Mammary epithelial cell (primary cell): ENCODE data around the gene ULK4.

Source experiments
- CTCF ChIP-seq, 2 donors: IDR thresholded peaks in 1 of 2; conservative IDR thresholded peaks in 1 of 2; 2 replicates each; pipeline ENCODE4 v1.5.1; 2011 to 2012; ENCODE audit warnings: inconsistent platforms in 2 of 2, low read length in 2 of 2, mild to moderate bottlenecking in 2 of 2, control low read depth in 1 of 2, low read depth in 1 of 2; ENCODE audit not compliant: insufficient read depth in 1 of 2; ENCODE audit errors: extremely low read depth in 1 of 2
- EZH2 ChIP-seq: IDR thresholded peaks from 2 replicates; pipeline ENCODE4 v1.6.1; 2012; ENCODE audit warnings: low read length, inconsistent platforms, borderline replicate concordance

- TF ChIP-seq CTCF (conservative IDR thresholded peaks at IDR 0.05 in 1 of 2, IDR thresholded peaks at IDR 0.05 in 1 of 2; ENCODE audit: extremely low read depth in 1 of 2, insufficient read depth in 1 of 2, low read depth in 1 of 2, low read length in 2 of 2) (no peak), EZH2 (no peak)
These were observed 671.6 kb downstream of the ULK4 start for GRCh38 chr3:41290306-41290705.
